ENCODE data around the gene MMP24. TPM values are rescaled to one million over a fixed set of nuclear protein-coding genes. Genes with fewer than 3 reads are reported as not detected.

Gene MMP24
- total RNA-seq, 1 donor from 2014 or later, result 1.1 TPM

- DNase-seq (ENCODE audit: low spot score in 2 of 2, unreplicated experiment in 2 of 2), result no peak
- Mint-ChIP-seq H3K4me3 (no peak overlapping the region), H3K36me3 (peaks cover 3% of the 10 kb centered on the region), H3K27ac (no peak overlapping the region), H3K27me3 (ENCODE audit: low read depth) (no peaks in the 10 kb centered on the region), H3K9me3 (peaks cover 4% of the 10 kb centered on the region), H3K4me1 (no peaks in the 10 kb centered on the region)
- TF ChIP-seq, protein P1, sequence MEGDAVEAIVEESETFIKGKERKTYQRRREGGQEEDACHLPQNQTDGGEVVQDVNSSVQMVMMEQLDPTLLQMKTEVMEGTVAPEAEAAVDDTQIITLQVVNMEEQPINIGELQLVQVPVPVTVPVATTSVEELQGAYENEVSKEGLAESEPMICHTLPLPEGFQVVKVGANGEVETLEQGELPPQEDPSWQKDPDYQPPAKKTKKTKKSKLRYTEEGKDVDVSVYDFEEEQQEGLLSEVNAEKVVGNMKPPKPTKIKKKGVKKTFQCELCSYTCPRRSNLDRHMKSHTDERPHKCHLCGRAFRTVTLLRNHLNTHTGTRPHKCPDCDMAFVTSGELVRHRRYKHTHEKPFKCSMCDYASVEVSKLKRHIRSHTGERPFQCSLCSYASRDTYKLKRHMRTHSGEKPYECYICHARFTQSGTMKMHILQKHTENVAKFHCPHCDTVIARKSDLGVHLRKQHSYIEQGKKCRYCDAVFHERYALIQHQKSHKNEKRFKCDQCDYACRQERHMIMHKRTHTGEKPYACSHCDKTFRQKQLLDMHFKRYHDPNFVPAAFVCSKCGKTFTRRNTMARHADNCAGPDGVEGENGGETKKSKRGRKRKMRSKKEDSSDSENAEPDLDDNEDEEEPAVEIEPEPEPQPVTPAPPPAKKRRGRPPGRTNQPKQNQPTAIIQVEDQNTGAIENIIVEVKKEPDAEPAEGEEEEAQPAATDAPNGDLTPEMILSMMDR (IDR thresholded peaks at IDR 0.05; ENCODE audit: unreplicated experiment), result no peak
These were observed 12.2 kb downstream of the MMP24 start for GRCh38 chr20:35238735-35239134.

DNA sequence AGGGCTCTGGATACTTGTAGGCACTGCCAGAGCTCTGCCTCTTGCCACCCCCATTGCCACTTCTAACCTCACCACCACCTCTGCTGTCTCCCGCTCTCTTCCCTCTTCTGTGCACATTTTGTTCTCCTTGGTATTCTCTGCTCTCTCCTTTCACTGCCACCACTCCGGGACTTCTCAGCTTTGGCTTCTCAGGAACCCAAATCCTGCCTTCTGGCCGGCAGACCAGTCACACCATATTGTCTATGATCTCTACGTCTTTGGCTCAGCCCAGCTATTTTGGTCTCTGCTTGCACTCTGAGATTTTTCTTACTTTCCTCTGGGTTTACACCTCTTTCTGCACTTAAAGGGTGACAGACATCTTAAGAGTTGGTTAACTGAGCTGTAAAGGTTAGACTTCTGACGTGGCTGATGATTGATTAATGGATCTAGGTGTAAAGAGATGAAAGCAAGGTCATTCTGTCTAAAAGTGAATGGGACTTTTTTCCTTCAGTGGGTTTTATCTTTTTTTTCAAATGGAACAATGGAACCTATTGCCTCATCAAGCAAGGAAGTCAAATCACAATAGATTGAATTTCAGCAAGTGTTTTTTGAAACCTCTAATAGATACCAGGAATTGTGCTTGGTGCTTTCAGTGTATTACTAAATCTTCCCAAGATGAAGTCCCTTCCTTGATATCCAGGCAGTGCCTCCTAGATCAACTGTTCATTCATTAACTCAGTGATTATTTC lies 13.8 kb downstream of the MMP24 start:
- TF ChIP-seq, protein P1 (IDR thresholded peaks at IDR 0.05; ENCODE audit: unreplicated experiment), result no peak
- Mint-ChIP-seq H3K9me3 (peaks cover 4% of the 10 kb centered on the region), H3K36me3 (peaks cover 3% of the 10 kb centered on the region), H3K27ac (no peak overlapping the region), H3K4me1 (no peaks in the 10 kb centered on the region), H3K4me3 (no peak overlapping the region), H3K27me3 (ENCODE audit: low read depth) (no peaks in the 10 kb centered on the region)
- no peak for DNase-seq (ENCODE audit: low spot score in 2 of 2, unreplicated experiment in 2 of 2)

GRCh38 chr20:35240811-35241293 lies 14.4 kb downstream of the MMP24 start:
- H3K9me3 Mint-ChIP-seq, result peaks cover 4% of the 10 kb centered on the region
- DNase-seq (ENCODE audit: low spot score in 2 of 2, unreplicated experiment in 2 of 2), result no peak
- H3K4me1 Mint-ChIP-seq, result no peaks in the 10 kb centered on the region
- TF ChIP-seq, protein P1 (IDR thresholded peaks at IDR 0.05; ENCODE audit: unreplicated experiment), result no peak
- H3K27me3 Mint-ChIP-seq (ENCODE audit: low read depth), result no peaks in the 10 kb centered on the region
- H3K4me3 Mint-ChIP-seq, result no peak overlapping the region
- peaks cover 3% of the 10 kb centered on the region for H3K36me3 Mint-ChIP-seq
- no peak overlapping the region for H3K27ac Mint-ChIP-seq

DNA sequence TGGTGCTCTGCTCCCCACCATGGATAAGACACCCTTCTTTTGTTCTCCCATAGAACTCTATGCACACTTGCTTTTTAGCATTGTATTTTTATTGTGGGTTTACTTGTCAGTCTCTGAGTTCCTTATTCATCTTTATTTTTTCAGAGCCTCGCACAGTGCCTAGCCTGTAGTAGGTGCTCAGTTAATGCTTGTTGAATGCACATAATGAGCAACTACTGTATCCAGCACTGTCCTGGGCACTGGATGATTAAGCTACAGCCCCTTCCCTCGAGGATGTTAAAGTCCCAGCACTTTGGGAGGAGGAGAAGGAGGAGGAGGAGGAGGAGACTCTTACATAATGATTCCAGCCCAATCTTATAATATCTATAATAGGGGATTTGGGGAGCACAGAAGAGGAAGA lies 16.8 kb downstream of the MMP24 start:
- TF ChIP-seq, protein P1 (IDR thresholded peaks at IDR 0.05; ENCODE audit: unreplicated experiment), result no peak
- no peak for DNase-seq (ENCODE audit: low spot score in 2 of 2, unreplicated experiment in 2 of 2)
- no peaks in the 10 kb centered on the region for H3K36me3 Mint-ChIP-seq
- H3K4me3 Mint-ChIP-seq, result no peak overlapping the region
- no peak overlapping the region for H3K27ac Mint-ChIP-seq
- no peaks in the 10 kb centered on the region for H3K9me3 Mint-ChIP-seq
- no peaks in the 10 kb centered on the region for H3K27me3 Mint-ChIP-seq (ENCODE audit: low read depth)
- no peaks in the 10 kb centered on the region for H3K4me1 Mint-ChIP-seq

DNA sequence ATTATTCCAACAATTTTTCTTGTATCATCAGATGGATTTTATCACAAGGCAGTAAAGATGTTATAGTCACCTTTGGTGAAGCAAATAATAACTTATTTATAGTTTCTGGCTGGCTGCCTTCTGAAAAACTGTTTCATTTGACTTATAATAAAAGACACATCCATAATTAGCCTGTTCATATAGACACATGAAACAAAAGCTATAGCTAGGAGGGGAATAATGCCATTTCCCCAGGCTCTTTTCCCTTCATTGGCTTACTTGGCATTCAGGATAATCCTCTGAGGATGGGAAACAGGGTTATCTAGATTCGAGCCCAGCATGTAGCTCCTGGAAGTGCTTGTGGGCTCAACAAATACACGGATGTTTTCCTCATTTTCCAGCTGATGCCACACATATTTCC lies 17.5 kb downstream of the MMP24 start:
- no peaks in the 10 kb centered on the region for H3K36me3 Mint-ChIP-seq

More for the DNA sequence above, 17.5 kb downstream of the MMP24 start:
- H3K27ac Mint-ChIP-seq, result no peak overlapping the region
- no peaks in the 10 kb centered on the region for H3K9me3 Mint-ChIP-seq
- no peak overlapping the region for H3K4me3 Mint-ChIP-seq
- no peaks in the 10 kb centered on the region for H3K4me1 Mint-ChIP-seq
- no peak for DNase-seq (ENCODE audit: low spot score in 2 of 2, unreplicated experiment in 2 of 2)
- TF ChIP-seq, protein P1 (IDR thresholded peaks at IDR 0.05; ENCODE audit: unreplicated experiment), result no peak
- H3K27me3 Mint-ChIP-seq (ENCODE audit: low read depth), result no peaks in the 10 kb centered on the region
